HL-60 (cell line): Measurements from ENCODE around the gene FAM186B.

Source experiments
- GABPA ChIP-seq: IDR thresholded peaks from 2 replicates; pipeline ENCODE4 v1.6.1; 2012; ENCODE audit warnings: low read depth
- POLR2AphosphoS5 ChIP-seq: IDR thresholded peaks from 2 replicates; pipeline ENCODE4 v1.6.1; 2012; ENCODE audit warnings: low read depth
- TF ChIP-seq, protein P1 (sequence below): IDR thresholded peaks from one replicate; pipeline ENCODE4 v1.5.1; 2011; ENCODE audit warnings: low read length, control low read depth, inconsistent platforms; ENCODE audit not compliant: insufficient read depth
- TF ChIP-seq, protein P2 (sequence below): IDR thresholded peaks from 2 replicates; pipeline ENCODE4 v1.6.1; 2012; ENCODE audit warnings: low read depth; ENCODE audit not compliant: insufficient replicate concordance

DNA sequence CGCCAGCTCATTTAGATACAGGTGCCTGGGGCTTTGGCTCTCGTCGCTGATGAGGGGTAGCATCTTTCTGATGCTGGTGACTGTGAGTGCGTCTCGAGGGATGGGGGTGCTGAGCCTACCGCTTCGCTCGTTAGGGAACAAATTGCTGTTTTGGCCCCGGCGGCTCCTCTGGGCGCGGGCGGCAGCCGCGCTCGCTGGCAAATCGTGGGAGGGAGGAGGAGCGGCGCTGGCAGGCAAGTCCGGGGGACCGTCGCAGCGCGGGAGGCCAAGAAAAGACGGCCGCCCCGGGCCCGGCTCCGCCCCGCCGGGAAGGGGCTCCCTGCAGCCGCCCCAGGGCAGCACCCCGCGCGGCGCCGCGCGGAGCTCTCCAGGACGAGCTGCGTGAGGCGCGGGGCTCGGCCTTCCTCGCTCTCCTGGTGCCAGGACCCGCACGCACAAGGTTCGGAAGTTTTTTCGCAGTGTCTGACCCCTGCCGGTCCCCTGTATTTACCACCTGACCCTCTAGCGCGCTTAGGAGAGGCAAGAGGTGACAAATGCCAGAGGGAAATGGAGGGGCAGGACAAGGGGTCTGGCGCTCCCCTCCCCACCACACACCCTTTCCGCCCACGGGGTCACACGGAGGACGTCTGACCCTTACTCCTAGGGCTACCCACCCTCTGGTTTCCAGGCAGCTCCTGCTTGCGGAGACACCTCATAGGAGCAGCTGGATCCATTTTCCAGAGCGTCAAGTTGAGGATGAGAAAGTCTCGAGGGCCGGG, 67.5 kb downstream of the FAM186B start:
- TF ChIP-seq, protein P1, sequence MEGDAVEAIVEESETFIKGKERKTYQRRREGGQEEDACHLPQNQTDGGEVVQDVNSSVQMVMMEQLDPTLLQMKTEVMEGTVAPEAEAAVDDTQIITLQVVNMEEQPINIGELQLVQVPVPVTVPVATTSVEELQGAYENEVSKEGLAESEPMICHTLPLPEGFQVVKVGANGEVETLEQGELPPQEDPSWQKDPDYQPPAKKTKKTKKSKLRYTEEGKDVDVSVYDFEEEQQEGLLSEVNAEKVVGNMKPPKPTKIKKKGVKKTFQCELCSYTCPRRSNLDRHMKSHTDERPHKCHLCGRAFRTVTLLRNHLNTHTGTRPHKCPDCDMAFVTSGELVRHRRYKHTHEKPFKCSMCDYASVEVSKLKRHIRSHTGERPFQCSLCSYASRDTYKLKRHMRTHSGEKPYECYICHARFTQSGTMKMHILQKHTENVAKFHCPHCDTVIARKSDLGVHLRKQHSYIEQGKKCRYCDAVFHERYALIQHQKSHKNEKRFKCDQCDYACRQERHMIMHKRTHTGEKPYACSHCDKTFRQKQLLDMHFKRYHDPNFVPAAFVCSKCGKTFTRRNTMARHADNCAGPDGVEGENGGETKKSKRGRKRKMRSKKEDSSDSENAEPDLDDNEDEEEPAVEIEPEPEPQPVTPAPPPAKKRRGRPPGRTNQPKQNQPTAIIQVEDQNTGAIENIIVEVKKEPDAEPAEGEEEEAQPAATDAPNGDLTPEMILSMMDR = no peak
- TF ChIP-seq POLR2AphosphoS5 = no peak
- TF ChIP-seq, protein P2, sequence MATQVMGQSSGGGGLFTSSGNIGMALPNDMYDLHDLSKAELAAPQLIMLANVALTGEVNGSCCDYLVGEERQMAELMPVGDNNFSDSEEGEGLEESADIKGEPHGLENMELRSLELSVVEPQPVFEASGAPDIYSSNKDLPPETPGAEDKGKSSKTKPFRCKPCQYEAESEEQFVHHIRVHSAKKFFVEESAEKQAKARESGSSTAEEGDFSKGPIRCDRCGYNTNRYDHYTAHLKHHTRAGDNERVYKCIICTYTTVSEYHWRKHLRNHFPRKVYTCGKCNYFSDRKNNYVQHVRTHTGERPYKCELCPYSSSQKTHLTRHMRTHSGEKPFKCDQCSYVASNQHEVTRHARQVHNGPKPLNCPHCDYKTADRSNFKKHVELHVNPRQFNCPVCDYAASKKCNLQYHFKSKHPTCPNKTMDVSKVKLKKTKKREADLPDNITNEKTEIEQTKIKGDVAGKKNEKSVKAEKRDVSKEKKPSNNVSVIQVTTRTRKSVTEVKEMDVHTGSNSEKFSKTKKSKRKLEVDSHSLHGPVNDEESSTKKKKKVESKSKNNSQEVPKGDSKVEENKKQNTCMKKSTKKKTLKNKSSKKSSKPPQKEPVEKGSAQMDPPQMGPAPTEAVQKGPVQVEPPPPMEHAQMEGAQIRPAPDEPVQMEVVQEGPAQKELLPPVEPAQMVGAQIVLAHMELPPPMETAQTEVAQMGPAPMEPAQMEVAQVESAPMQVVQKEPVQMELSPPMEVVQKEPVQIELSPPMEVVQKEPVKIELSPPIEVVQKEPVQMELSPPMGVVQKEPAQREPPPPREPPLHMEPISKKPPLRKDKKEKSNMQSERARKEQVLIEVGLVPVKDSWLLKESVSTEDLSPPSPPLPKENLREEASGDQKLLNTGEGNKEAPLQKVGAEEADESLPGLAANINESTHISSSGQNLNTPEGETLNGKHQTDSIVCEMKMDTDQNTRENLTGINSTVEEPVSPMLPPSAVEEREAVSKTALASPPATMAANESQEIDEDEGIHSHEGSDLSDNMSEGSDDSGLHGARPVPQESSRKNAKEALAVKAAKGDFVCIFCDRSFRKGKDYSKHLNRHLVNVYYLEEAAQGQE = no peak
- no peak for TF ChIP-seq GABPA
